ENCODE results near the gene KRTAP4-9.
"Not testable (repeated sequence)": the region's sequence is repeated elsewhere in the genome, so short reads cannot be mapped to it uniquely, and the experiment has no call there.

Gene KRTAP4-9

GRCh38 chr17:41098481-41098880 lies 6.7 kb upstream of the KRTAP4-9 start:
- Histone ChIP-seq H3K9ac (ENCODE audit: insufficient read length, low read depth) (no peak overlapping the region), H3K27me3 (ENCODE audit: insufficient read depth, insufficient read length) (no peaks in the 10 kb centered on the region), H3K4me1 (ENCODE audit: insufficient read depth, insufficient read length) (peaks cover 3% of the 10 kb centered on the region), H3K9me3 (ENCODE audit: insufficient read depth, low read length) (peaks cover 8% of the 10 kb centered on the region; the same call in 1 of the 2 replicates), H3K36me3 (ENCODE audit: insufficient read depth, insufficient read length, low read length) (no peaks in the 10 kb centered on the region), H3K4me3 (ENCODE audit: insufficient read length, low read depth) (no peak overlapping the region)
- TF ChIP-seq ZNF274 (IDR thresholded peaks at IDR 0.05; ENCODE audit: low read depth, low read length) = no peak
- TF ChIP-seq SUZ12 (IDR thresholded peaks at IDR 0.05; ENCODE audit: extremely low read depth, insufficient read depth, insufficient read length) = no peak
- TF ChIP-seq YY1 (IDR thresholded peaks at IDR 0.05; ENCODE audit: insufficient read depth, insufficient read length) = no peak
- no peak for DNase-seq (ENCODE audit: low read depth, low spot score)

- not testable (repeated sequence) for H3K9ac ChIP-seq (ENCODE audit: insufficient read length, low read depth); H3K4me1 ChIP-seq (ENCODE audit: insufficient read depth, insufficient read length); DNase-seq (ENCODE audit: low read depth, low spot score); H3K27me3 ChIP-seq (ENCODE audit: insufficient read depth, insufficient read length); H3K36me3 ChIP-seq (ENCODE audit: insufficient read depth, insufficient read length, low read length); H3K4me3 ChIP-seq (ENCODE audit: insufficient read length, low read depth); H3K9me3 ChIP-seq (ENCODE audit: insufficient read depth, low read length)
Measured at GRCh38 chr17:41099682-41100480, 5.3 kb upstream of the KRTAP4-9 start.

- Histone ChIP-seq H3K9me3 (ENCODE audit: insufficient read depth, low read length) (no peaks in the 10 kb centered on the region), H3K36me3 (ENCODE audit: insufficient read depth, insufficient read length, low read length) (no peaks in the 10 kb centered on the region), H3K27me3 (ENCODE audit: insufficient read depth, insufficient read length) (no peaks in the 10 kb centered on the region), H3K9ac (ENCODE audit: insufficient read length, low read depth) (no peak within 1 kb of the TSS), H3K4me1 (ENCODE audit: insufficient read depth, insufficient read length) (peaks cover 3% of the 10 kb centered on the region), H3K4me3 (ENCODE audit: insufficient read length, low read depth) (no peak within 1 kb of the TSS)
- no peak for DNase-seq (ENCODE audit: low read depth, low spot score)
- no peak for TF ChIP-seq SUZ12 (IDR thresholded peaks at IDR 0.05; ENCODE audit: extremely low read depth, insufficient read depth, insufficient read length)
- TF ChIP-seq ZNF274 (IDR thresholded peaks at IDR 0.05; ENCODE audit: low read depth, low read length) = no peak
- no peak for TF ChIP-seq YY1 (IDR thresholded peaks at IDR 0.05; ENCODE audit: insufficient read depth, insufficient read length)
Measured at GRCh38 chr17:41101586-41102259, 3.5 kb upstream of the KRTAP4-9 start, which contains the start of gene KRTAP4-16. TSS of gene KRTAP4-16 (minus strand) at chr17:41102209. CDS start at chr17:41102209, 0 bp downstream.

GRCh38 chr17:41103896-41104295 lies 1.3 kb upstream of the KRTAP4-9 start:
- H3K27me3 ChIP-seq (ENCODE audit: insufficient read depth, insufficient read length) = no peaks in the 10 kb centered on the region
- DNase-seq (ENCODE audit: low read depth, low spot score) = no peak
- no peak overlapping the region for H3K4me3 ChIP-seq (ENCODE audit: insufficient read length, low read depth)
- H3K36me3 ChIP-seq (ENCODE audit: insufficient read depth, insufficient read length, low read length) = no peaks in the 10 kb centered on the region
- peaks cover 3% of the 10 kb centered on the region for H3K4me1 ChIP-seq (ENCODE audit: insufficient read depth, insufficient read length)
- TF ChIP-seq ZNF274 (IDR thresholded peaks at IDR 0.05; ENCODE audit: low read depth, low read length) (no peak), YY1 (IDR thresholded peaks at IDR 0.05; ENCODE audit: insufficient read depth, insufficient read length) (no peak), SUZ12 (IDR thresholded peaks at IDR 0.05; ENCODE audit: extremely low read depth, insufficient read depth, insufficient read length) (no peak)
- no peak overlapping the region for H3K9ac ChIP-seq (ENCODE audit: insufficient read length, low read depth)
- H3K9me3 ChIP-seq (ENCODE audit: insufficient read depth, low read length) = no peaks in the 10 kb centered on the region

- H3K36me3 ChIP-seq (ENCODE audit: insufficient read depth, insufficient read length, low read length); H3K9me3 ChIP-seq (ENCODE audit: insufficient read depth, low read length); H3K9ac ChIP-seq (ENCODE audit: insufficient read length, low read depth); DNase-seq (ENCODE audit: low read depth, low spot score); H3K4me1 ChIP-seq (ENCODE audit: insufficient read depth, insufficient read length); H3K27me3 ChIP-seq (ENCODE audit: insufficient read depth, insufficient read length); H3K4me3 ChIP-seq (ENCODE audit: insufficient read length, low read depth): not testable (repeated sequence)
Measured at GRCh38 chr17:41104386-41105038, 677 bp upstream of the KRTAP4-9 start.

GRCh38 chr17:41107941-41108450 lies 2.8 kb downstream of the KRTAP4-9 start:
- H3K36me3 ChIP-seq (ENCODE audit: insufficient read depth, insufficient read length, low read length) = no peaks in the 10 kb centered on the region
- no peak for DNase-seq (ENCODE audit: low read depth, low spot score)
- H3K4me3 ChIP-seq (ENCODE audit: insufficient read length, low read depth) = no peak overlapping the region
- no peaks in the 10 kb centered on the region for H3K27me3 ChIP-seq (ENCODE audit: insufficient read depth, insufficient read length)
- H3K4me1 ChIP-seq (ENCODE audit: insufficient read depth, insufficient read length) = no peaks in the 10 kb centered on the region
- H3K9ac ChIP-seq (ENCODE audit: insufficient read length, low read depth) = no peak overlapping the region
- TF ChIP-seq SUZ12 (IDR thresholded peaks at IDR 0.05; ENCODE audit: extremely low read depth, insufficient read depth, insufficient read length) (no peak), YY1 (IDR thresholded peaks at IDR 0.05; ENCODE audit: insufficient read depth, insufficient read length) (no peak), ZNF274 (IDR thresholded peaks at IDR 0.05; ENCODE audit: low read depth, low read length) (no peak)
- peaks cover 27% of the 10 kb centered on the region for H3K9me3 ChIP-seq (ENCODE audit: insufficient read depth, low read length)

GRCh38 chr17:41108728-41109386 lies 3.7 kb downstream of the KRTAP4-9 start:
- not testable (repeated sequence) for DNase-seq (ENCODE audit: low read depth, low spot score); H3K27me3 ChIP-seq (ENCODE audit: insufficient read depth, insufficient read length); H3K4me3 ChIP-seq (ENCODE audit: insufficient read length, low read depth); H3K4me1 ChIP-seq (ENCODE audit: insufficient read depth, insufficient read length); H3K36me3 ChIP-seq (ENCODE audit: insufficient read depth, insufficient read length, low read length); H3K9ac ChIP-seq (ENCODE audit: insufficient read length, low read depth)
- H3K9me3 ChIP-seq (ENCODE audit: insufficient read depth, low read length) = peaks cover 36% of the 10 kb centered on the region

Data from NT2/D1 (cell line).